GM18520 (cell line): ENCODE data around the gene ST3GAL6.

Experiments
- ATAC-seq: cut with Tn5 transposase; IDR thresholded peaks from one replicate; pipeline ENCODE4 v1.9.1; 2021; ENCODE audit not compliant: unreplicated experiment

Gene ST3GAL6

GRCh38 chr3:98775459-98776139 is 12.5 kb downstream of the ST3GAL6 start:
- no peak for ATAC-seq

DNA sequence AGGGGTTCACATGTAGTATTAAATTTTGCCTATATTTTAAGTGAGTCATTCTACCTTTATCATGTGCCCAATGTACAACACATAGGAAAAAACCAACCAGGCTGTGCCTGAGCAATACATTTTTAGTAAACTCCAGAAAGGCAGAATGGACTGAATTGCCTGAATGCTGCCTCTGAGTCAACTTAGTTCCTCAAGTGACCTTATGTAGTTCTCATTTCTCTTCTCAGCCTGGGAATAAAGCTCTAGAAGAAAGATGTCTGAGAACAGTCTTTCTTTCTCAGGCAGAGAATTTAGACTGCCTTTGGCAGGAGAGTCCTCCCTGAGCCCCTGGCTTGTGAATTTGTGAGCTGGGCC is 13.0 kb downstream of the ST3GAL6 start:
- ATAC-seq: no peak

- ATAC-seq: no peak
Measured at GRCh38 chr3:98777286-98777685, 14.1 kb downstream of the ST3GAL6 start.

DNA sequence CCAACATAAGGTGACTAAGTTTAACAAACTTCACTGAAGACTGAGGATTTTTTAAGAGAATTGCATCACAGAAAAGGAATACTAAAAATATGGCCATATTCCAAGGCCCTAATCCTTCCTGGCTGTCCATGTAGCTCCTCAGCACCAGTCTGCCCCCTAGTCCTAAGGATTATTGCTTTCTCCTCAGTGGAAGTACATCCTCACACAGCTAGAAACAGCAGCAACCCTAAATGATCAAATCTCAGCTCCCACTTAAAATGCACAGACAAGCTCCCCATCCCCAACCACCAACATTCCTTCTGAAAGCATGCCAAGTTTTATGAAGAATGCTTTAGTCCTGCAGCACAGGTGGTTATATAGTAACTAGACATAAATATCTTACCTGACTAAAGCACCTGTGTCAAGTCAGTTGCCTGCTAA is 14.7 kb downstream of the ST3GAL6 start:
- ATAC-seq: no peak

DNA sequence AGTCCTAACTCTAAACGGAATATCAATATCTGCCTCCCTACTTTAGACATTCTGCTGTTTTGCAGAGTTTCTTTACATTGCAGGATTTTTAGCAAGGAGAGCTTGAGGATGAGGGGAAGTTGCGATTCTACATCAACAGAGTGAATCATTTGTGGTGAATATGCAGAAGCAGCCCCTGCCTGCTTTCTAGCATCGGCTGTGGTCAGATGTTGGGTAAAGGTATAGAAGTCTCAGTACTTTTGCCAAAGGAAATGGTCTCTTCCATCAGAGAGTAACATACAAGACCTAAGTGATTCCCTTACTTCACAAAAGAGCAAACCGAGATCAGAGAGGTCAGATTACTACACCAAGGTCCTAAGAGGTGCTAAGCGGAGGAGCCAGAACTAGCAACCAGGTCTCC is 15.2 kb downstream of the ST3GAL6 start:
- no peak for ATAC-seq

DNA sequence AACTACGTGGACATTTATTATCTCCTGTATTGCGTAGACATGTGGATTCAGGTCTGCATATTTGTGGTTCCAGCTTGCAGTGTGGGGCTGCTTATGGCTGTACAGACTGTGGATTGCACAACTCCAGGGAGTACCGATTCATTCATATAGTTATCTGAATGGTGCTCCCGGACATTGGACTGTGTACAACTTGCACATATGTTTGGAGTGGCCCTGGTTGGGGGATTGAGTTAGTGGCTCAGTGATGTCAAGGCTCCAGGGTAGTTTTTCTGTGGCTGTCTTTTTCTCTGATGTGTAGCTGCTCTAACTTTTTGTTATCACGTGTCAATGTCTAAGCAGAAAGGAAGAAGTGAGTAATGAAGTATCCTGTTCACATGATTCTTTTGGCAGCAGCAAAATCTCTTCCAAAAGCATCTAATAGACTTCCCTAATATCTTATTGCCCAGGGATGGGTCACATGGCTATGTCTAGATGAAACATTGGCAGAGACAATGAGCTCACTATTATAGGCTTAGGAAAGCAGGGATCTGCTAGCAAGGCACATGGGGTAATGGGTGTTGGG is 15.8 kb downstream of the ST3GAL6 start:
- ATAC-seq: no peak

GRCh38 chr3:98779541-98780335 is 16.6 kb downstream of the ST3GAL6 start:
- ATAC-seq: no peak

GRCh38 chr3:98780343-98780742 is 17.2 kb downstream of the ST3GAL6 start:
- ATAC-seq: no peak

GRCh38 chr3:98782824-98783500 is 19.8 kb downstream of the ST3GAL6 start:
- ATAC-seq: no peak

GRCh38 chr3:98784042-98784441 is 20.9 kb downstream of the ST3GAL6 start:
- no peak for ATAC-seq

- no peak for ATAC-seq
Measured at GRCh38 chr3:98784666-98785600, 21.8 kb downstream of the ST3GAL6 start.

DNA sequence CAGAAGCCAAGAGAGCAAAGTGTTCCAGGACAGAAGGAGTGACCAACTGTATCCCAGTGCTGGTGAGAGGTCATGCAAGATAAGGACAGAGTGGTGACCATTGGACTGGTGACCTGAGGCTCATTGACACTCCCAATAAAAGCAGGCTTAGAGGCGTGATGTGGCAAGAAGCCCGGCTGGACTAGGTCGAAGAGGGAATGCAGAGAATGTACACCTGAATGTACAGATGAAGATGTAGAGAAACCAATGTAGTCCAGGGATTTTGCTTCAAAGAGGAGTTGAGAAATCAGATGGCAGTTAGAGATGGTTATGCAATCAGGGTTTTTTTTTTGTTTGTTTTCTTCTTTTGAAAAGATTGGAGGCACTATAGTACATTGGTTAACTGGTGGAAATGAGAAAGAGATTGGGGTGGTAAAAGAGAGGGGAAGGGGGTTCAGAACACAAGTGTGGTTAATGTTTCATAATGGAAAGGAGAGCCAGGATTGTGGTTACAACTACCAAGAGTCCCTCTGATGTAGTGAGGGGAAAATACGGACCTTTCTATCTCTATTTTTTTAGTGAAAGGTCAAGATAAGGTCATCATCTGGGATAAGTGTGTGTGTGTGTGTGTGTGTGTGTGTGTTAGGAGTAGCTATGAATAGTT is 23.3 kb downstream of the ST3GAL6 start:
- ATAC-seq: no peak

- no peak for ATAC-seq
Measured at GRCh38 chr3:98787181-98787580, 24.0 kb downstream of the ST3GAL6 start.

GRCh38 chr3:98788651-98789050 is 25.5 kb downstream of the ST3GAL6 start:
- ATAC-seq: no peak

GRCh38 chr3:98791341-98792325 is 28.5 kb downstream of the ST3GAL6 start:
- no peak for ATAC-seq

- ATAC-seq: no peak
Measured at GRCh38 chr3:98793971-98794370, 30.8 kb downstream of the ST3GAL6 start.

DNA sequence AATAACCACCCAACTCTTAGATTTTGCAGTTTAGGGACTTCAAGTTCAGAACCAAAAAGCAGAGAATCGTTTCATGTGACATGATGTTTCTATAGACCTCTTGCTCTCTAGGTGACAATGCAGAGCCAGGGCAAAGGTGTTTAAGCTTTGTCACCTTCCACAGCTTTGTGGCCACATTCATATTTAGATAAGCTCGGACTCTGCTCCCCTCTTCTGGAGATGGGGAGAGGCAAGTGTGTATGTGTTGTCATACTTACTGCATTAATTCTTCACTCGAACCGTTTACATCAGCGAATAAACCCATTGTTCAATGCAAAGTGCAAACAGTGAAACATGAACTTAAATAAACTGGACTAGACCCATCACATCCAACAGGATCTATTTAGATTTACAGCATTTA is 33.2 kb downstream of the ST3GAL6 start:
- no peak for ATAC-seq

- no peak for ATAC-seq
Measured at GRCh38 chr3:98797905-98798304, 34.8 kb downstream of the ST3GAL6 start.

DNA sequence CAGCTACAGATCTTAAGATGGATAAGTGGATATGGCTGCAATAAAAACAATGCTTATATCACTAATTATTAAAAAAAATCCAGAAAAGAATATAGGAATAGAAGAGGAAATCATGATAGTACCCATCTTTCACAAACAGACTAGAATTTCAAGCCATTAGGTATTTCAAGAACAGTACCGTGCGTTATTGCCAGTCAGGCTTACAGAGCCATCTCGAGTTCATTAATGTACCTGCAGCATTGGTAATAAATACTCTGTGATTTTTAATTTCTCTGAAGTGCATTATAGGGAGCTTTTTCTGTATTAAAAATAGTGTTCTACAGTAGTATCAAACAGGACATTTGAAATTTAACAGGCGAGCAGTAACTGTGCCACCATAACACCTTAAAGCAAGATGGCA is 35.7 kb downstream of the ST3GAL6 start:
- ATAC-seq: no peak
